Keratinocyte (primary cell): Measurements from ENCODE around the gene RBL1. TPM values are rescaled to one million over a fixed set of nuclear protein-coding genes. Genes with fewer than 3 reads are reported as not detected.

Source experiments
- DNase-seq: peaks from one replicate; pipeline ENCODE4 v3.0.0-alpha.2; 2011; ENCODE audit warnings: low read depth, missing footprints, low spot score
- FAIRE-seq: peaks from 2 replicates; lab custom pipeline; 2011; peaks lifted over from hg19 to GRCh38; lab: Jason Lieb, UNC
- H2AFZ ChIP-seq: 2 replicates; pipeline ENCODE4 v1.6.0; 2012; ENCODE audit warnings: low read length, control low read depth, inconsistent platforms; ENCODE audit not compliant: control insufficient read depth
- H3K27ac ChIP-seq: 2 replicates; pipeline ENCODE4 v1.5.1; 2011; ENCODE audit warnings: low read length; ENCODE audit not compliant: control insufficient read depth, insufficient read depth
- H3K27me3 ChIP-seq: 3 replicates; pipeline ENCODE4 v1.6.0; 2011; ENCODE audit warnings: low read length; ENCODE audit not compliant: control insufficient read depth, insufficient read depth; ENCODE audit errors: extremely low read depth
- H3K36me3 ChIP-seq, 2 experiments: 2 replicates in 1 of 2; 3 replicates in 1 of 2; pipeline ENCODE4 v1.5.1; 2011; ENCODE audit warnings: low read length in 2 of 2, mild to moderate bottlenecking in 1 of 2; ENCODE audit not compliant: control insufficient read depth in 2 of 2, insufficient read depth in 2 of 2; ENCODE audit errors: extremely low read depth in 1 of 2
- H3K4me1 ChIP-seq: 3 replicates; pipeline ENCODE4 v1.5.1; 2011; ENCODE audit warnings: low read length; ENCODE audit not compliant: control insufficient read depth, insufficient read depth; ENCODE audit errors: extremely low read depth
- H3K4me2 ChIP-seq: 3 replicates; pipeline ENCODE4 v1.6.0; 2011; ENCODE audit warnings: low read depth, low read length; ENCODE audit not compliant: control insufficient read depth, insufficient read depth; ENCODE audit errors: extremely low read depth
- H3K4me3 ChIP-seq, 3 experiments: fragments of 200-600 bp in 1 of 3; sonication (generic) in 1 of 3; 2 replicates in 2 of 3; 3 replicates in 1 of 3; pipeline ENCODE4 v1.5.1; 2011 to 2016; ENCODE audit warnings: low read length in 3 of 3, mild to moderate bottlenecking in 3 of 3, control low read depth in 2 of 3, inconsistent platforms in 1 of 3, low read depth in 1 of 3, mixed read lengths in 1 of 3, mixed run types in 1 of 3, moderate library complexity in 1 of 3; ENCODE audit not compliant: control insufficient read depth in 2 of 3, insufficient read depth in 2 of 3; ENCODE audit errors: extremely low read depth in 1 of 3
- H3K79me2 ChIP-seq: 2 replicates; pipeline ENCODE4 v1.6.0; 2012; ENCODE audit warnings: low read length; ENCODE audit not compliant: control insufficient read depth, insufficient read depth
- H3K9ac ChIP-seq: 3 replicates; pipeline ENCODE4 v1.6.0; 2011; ENCODE audit warnings: low read length; ENCODE audit not compliant: control insufficient read depth, insufficient read depth; ENCODE audit errors: extremely low read depth
- H3K9me1 ChIP-seq: 3 replicates; pipeline ENCODE4 v1.6.0; 2011; ENCODE audit warnings: low read length; ENCODE audit not compliant: control insufficient read depth, insufficient read depth; ENCODE audit errors: extremely low read depth
- H3K9me3 ChIP-seq: 2 replicates; pipeline ENCODE4 v1.5.1; 2012; ENCODE audit warnings: low read depth, low read length; ENCODE audit not compliant: control insufficient read depth
- H4K20me1 ChIP-seq: 3 replicates; pipeline ENCODE4 v1.6.0; 2011; ENCODE audit warnings: low read length; ENCODE audit not compliant: control insufficient read depth, insufficient read depth; ENCODE audit errors: extremely low read depth
- CTCF ChIP-seq, 3 experiments: IDR thresholded peaks in 1 of 3; conservative IDR thresholded peaks in 1 of 3; optimal IDR thresholded peaks in 1 of 3; 2 replicates in 2 of 3; 3 replicates in 1 of 3; pipeline versions ENCODE3 to v1.5.1; 2011; ENCODE audit warnings: low read length in 3 of 3, mild to moderate bottlenecking in 3 of 3, moderate library complexity in 2 of 3, control low read depth in 1 of 3, inconsistent platforms in 1 of 3; ENCODE audit not compliant: insufficient read depth in 2 of 3; ENCODE audit errors: extremely low read depth in 1 of 3
- EZH2 ChIP-seq: IDR thresholded peaks from one replicate; pipeline ENCODE4 v1.6.1; 2012; ENCODE audit warnings: inconsistent platforms, mild to moderate bottlenecking, low read length, moderate library complexity
- dilution Hi-C: fragments of 300-500 bp; cut with MboI; formaldehyde crosslinking; loops from one replicate; pipeline ENCODE4 v1.7.0; 2020; ENCODE audit warnings: low sequenced_read_pairs; ENCODE audit not compliant: extremely low pct_ligation_motif_present
- polyA plus RNA-seq, 5 experiments: library from polyadenylated mRNA; depleted of rRNA in 3 of 5; stranded (reverse) in 3 of 5; stranded (forward) in 1 of 5; unstranded in 1 of 5; fragments of >200 nt; gene quantifications; 1 replicate in 1 of 5; 2 replicates in 3 of 5; 3 replicates in 1 of 5; pipeline versions ENCODE4 v1.2.1 to v1.2.3, GENCODE V29; 2011 to 2012; ENCODE audit warnings: missing spikeins in 2 of 5, low read depth in 1 of 5, low replicate concordance in 1 of 5

Gene RBL1
- polyA plus RNA-seq, 1 donor (not counting 4 experiments of a cell fraction or from before 2014, with no cell fraction given) = 4.5 TPM

- no peaks in the 10 kb centered on the region for H4K20me1 ChIP-seq
- H3K4me3 ChIP-seq = no peak overlapping the region
- DNase-seq (no peak), FAIRE-seq (no peak)
- H3K9me1 ChIP-seq = no peaks in the 10 kb centered on the region
- H3K9ac ChIP-seq = no peak overlapping the region
- no peaks in the 10 kb centered on the region for H3K36me3 ChIP-seq
- H3K9me3 ChIP-seq = no peaks in the 10 kb centered on the region
- H3K4me1 ChIP-seq = peaks cover 7% of the 10 kb centered on the region
- no peak overlapping the region for H3K4me2 ChIP-seq
- no peaks in the 10 kb centered on the region for H3K27me3 ChIP-seq
- TF ChIP-seq CTCF (optimal IDR thresholded peaks at IDR 0.05 in 1 of 3, IDR thresholded peaks at IDR 0.05 in 1 of 3, conservative IDR thresholded peaks at IDR 0.05 in 1 of 3; ENCODE audit: extremely low read depth in 1 of 3, insufficient read depth in 2 of 3, low read length in 3 of 3) (no peak), EZH2 (no peak)
- no peak overlapping the region for H2AFZ ChIP-seq
- dilution Hi-C loops = no loop called here
- H3K79me2 ChIP-seq = no peaks in the 10 kb centered on the region
- no peak overlapping the region for H3K27ac ChIP-seq
Measured at GRCh38 chr20:36988494-36988966, 107.3 kb downstream of the RBL1 start.

DNA sequence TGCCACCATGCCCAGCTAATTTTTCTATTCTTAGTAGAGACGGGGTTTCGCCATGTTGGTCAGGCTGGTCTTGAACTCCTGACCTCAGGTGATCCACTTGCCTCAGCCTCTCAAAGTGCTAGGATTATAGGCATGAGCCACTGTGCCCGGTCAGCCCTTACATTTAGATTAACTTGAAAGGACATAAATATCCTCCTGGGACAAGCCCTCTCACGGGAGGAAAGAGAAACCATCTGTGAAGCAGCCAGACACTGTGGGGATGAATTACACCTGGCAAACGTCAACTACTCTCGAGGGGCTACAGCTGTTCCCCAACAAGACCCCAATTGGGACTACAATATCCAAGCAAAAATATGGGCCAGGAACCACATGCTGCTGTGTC, 111.5 kb downstream of the RBL1 start:
- FAIRE-seq = no peak

More for the DNA sequence above, 111.5 kb downstream of the RBL1 start:
- no peak for TF ChIP-seq CTCF (optimal IDR thresholded peaks at IDR 0.05 in 1 of 3, IDR thresholded peaks at IDR 0.05 in 1 of 3, conservative IDR thresholded peaks at IDR 0.05 in 1 of 3; ENCODE audit: extremely low read depth in 1 of 3, insufficient read depth in 2 of 3, low read length in 3 of 3)
- Histone ChIP-seq H3K36me3 (no peaks in the 10 kb centered on the region), H4K20me1 (no peaks in the 10 kb centered on the region), H3K27ac (no peak overlapping the region), H3K9ac (no peak overlapping the region), H2AFZ (no peak overlapping the region), H3K27me3 (no peaks in the 10 kb centered on the region), H3K4me2 (no peak overlapping the region), H3K4me1 (peaks cover under 1% of the 10 kb centered on the region), H3K9me3 (no peaks in the 10 kb centered on the region), H3K79me2 (no peaks in the 10 kb centered on the region), H3K4me3 (no peak overlapping the region), H3K9me1 (no peaks in the 10 kb centered on the region)
- no peak for DNase-seq
- dilution Hi-C loops = no loop called here
